ENCODE data around the gene LHX4. TPM values are rescaled to one million over a fixed set of nuclear protein-coding genes. Genes with fewer than 3 reads are reported as not detected.

The LHX4 gene
- total RNA-seq, 1 experiment from 2014 or later = 0.79 TPM

DNA sequence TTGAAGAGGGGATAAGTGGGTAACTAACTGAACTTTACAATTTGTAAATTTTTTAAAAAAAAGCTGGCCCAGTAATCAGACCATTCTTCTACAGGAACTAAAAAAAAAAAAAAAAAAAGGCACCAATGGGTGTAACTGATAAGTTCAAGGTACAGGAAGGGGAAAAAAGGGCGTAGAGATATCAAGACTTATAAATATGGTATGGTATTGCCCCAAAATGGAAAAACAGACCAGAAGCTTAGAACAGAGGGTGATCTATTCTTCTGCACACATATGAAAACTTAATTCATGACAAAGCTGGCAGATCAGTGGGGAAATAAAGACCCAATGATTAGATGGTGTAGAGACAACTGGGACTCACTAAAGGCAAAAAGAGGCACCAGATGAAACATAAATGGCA, 58.9 kb downstream of the LHX4 start:
- DNase-seq (ENCODE audit: extremely low read depth, low read depth) = no peak

DNA sequence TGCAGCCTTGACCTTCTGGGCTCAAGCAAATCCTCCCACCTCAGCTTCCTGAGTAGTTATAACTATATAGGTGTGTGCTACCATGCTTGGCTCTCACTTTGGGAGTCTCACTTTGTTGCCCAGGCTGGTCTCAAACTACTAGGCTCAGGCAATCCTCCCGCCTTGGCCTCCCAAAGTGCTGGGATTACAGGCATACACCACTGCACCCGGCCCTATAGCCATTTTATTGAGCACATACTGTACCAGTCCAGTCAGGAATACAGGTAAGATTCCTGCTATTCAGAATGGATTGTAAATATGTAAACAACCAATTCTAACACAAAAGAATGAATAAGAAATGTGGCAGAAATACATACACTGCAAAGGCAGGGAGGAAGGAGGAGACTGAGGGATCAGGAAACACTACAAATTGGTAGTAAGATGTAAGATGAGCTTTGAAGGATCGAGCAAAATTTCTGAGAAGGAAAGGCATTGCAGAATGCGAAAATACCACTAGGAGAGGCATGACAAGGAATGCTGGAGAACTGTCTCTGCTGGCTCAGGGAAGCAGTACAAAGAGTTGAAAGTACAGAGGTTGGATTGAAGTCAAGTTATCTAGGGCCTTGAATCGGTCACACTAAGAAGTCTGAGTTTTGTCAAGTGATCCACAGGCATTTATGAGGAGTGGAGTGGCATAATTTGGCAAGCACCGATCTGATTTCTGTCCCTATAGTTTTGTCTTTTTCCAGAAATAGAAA, 60.4 kb downstream of the LHX4 start:
- DNase-seq (ENCODE audit: extremely low read depth, low read depth) = no peak

DNA sequence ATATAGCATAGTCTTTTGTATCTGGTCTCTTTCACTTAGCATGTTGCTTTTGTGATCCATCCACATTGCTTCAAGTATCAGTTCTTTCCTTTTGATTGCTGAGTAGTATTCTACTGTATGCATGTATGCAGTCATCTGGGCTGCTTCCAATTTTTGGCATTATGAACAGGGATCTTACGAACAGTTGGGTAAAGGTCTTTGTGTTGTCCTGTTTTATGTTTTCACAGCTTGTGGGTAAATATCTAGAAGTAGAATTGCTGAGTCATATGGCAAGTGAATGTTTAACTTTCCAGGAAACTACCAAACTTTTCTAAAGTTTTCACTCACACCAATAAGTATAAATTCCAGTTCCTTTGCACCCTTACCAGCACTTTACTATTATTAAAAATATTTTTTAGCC, 60.9 kb downstream of the LHX4 start:
- peak; percentile 27 for DNase-seq (ENCODE audit: extremely low read depth, low read depth)

DNA sequence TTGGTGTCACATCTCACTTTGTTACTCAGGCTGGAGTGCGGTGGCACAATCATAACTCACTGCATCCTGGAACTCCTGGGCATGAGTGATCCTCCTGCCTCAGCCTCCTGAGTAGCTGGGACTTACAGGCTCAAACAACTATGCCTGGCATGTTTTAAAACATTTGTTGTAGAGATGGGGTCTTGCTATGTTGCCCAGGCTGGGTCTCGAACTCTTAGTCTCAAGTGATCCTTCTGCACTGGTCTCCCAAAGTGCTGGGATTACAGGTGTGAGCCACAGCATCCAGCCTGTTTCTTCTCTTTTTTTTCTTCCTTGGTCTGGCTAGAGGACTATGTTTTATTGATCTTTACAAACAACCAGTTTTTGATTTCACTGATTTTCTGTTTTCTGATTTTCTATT, 64.6 kb downstream of the LHX4 start:
- no peak for DNase-seq (ENCODE audit: extremely low read depth, low read depth)

DNA sequence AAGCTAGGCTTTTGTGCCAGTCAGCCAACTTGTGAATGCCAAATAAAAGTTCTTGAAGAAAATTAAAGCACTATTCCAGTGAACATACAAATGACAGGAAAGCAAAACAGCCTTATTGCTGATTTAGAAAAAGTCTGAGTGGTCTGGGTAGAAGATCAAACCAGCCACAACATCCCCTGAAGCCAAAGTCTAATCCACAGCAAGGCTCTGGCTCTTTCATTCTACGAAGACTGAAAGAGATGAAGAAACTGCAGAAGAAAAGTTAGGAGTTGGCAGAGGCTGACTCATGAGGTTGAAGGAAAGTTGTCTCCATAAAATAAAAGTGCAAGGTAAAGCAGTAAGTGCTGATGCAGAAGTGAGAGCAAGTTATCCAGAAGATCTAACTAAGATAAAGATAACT, 65.9 kb downstream of the LHX4 start:
- DNase-seq (ENCODE audit: extremely low read depth, low read depth) = no peak

DNA sequence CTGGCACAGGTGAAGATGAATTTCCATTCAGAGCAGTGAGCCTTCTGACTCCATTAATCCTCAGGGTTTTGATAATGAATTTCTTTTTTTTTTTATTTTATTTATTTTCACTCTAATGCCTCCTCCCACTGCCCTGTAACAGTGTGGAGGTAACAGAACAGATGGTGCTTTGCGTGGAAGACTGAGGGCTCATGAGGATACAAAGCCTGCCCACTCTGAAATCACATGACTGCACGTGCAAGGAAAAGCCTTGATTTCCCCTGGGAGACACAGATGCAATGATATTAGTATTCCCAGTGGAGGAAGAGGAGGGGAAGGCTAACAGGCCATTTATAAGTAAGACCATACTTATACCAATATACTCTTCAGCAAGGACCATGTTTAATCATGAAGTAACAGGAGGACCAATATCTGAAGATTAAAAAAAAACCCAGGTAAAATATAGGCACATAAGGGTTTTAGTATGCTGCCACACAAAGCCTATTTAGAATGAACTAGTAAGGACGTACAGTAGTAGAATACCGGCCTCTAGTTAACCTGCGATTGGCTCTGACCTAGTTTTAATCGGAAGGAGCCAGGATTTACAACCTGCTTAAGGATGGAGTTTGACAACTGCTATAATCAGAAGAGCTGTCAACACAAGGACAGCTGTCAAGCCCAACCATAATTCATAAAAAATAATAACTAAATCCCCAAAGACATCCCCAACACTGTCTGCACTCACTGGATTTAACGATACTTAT, 69.6 kb downstream of the LHX4 start:
- DNase-seq (ENCODE audit: extremely low read depth, low read depth) = no peak

DNA sequence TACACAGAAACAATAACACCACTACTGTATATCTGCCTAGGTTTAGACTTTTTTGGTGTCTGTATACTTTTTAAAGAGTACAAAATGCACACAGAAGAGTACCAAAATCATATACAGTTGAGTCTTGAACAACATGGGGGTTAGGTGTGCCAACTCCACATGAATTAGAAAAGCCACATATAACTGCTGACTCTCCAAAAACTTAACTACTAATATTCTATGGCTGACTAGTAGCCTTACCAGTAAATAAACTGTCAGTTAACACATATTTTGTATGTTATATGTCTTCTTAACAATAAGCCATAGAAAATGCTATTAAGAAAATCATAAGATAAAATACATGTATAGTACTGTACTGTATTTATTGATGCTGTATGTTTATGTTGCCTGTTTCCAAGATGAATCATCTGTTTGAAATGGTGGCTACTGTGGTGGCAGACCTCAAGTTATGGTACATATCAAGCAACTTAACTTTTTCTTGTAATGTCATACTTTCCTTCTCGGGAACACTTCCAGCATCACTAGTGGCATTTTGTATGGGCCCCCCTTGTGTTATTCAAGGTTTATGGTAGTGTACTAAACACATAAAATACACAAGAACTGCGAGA, 71.2 kb downstream of the LHX4 start:
- DNase-seq (ENCODE audit: extremely low read depth, low read depth) = no peak

DNA sequence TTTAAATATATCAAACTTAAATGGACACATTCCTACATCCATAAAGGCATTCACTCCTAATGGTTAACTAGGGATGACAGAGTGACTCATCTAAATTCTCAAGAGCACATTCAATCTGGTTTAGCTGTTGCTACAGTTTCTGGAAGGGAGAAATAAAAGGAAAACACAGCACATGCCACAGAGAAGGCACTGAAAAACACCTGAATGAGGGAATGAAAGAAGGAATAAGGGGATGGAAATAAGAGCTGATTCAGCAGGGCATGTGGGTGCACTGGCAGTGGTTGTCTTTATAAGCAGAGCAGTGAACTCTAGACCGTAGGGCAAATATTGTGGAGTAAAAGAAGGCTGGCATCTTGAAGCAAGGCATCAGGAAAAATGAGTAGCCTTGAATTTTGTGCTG, 79.3 kb downstream of the LHX4 start:
- no peak for DNase-seq (ENCODE audit: extremely low read depth, low read depth)

DNA sequence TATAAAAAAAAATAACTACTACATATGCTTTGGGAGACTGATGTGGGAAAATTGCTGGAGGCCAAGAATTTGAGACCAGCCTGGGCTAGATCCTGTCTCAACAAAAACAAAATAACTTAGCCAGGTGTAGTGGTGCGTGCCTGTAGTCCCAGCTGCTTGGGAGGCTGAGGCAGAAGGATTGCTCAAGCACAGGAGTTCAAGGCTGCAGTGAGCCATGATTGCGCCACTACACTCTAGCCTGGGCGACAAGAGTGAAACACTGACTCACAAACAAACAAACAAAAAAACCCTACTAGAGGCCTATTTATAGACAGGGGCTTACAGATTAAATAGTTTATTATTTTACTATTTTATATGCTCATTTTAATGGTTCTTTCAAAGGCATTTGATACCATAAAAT, 80.0 kb downstream of the LHX4 start:
- DNase-seq (ENCODE audit: extremely low read depth, low read depth) = peak; percentile 66

DNA sequence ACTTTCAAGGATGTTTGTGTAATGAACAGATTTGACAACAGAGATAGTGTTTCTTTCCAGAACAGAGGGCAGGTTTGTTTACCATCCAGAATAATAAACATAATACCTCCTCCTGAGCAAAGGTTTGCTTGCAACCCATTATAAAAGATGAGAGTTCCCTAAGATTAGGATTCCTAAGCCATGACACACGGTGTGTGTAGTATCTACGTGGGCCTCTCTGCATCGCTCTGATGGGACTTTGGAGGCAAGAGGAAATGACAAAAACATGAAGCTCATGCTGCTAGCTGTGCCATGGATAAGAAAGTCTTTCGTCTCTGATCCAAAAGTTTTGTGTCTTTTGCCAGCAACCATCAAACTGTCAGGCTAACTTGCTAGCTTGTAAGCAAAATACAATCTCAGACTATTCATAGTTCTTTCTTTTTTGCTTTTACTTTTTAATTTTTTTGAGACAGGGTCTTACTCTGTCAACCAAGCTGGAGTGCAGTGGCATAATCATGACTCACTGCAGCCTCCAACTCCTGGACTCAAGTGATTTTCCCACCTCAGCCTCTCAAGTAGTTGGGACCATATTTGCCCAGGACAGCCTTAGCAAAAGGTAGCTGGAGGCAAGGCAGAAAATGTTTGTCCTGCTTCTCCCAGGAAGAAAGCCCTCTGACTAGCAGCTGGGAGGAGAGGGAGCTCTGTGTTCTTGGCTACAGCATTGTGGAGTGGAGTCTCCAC, 81.1 kb downstream of the LHX4 start:
- DNase-seq (ENCODE audit: extremely low read depth, low read depth) = no peak

DNA sequence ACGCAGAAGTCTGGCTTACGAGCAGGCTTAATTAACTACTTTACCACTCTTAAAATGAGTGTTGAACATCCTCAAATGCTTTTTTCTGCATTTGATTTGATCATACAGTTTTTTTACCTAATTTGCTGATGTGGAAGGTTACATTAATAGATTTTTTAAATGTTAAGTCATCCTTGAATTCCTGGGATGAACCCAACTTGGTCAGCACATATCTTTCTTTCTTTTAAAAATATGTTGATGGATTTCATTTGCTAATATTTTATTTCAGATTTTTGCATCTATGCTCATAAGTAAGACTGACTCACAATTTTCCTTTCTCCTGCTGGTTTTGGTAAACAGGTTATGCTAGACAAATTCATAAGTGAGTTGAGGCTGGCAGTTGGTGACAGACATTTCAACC, 82.9 kb downstream of the LHX4 start:
- no peak for DNase-seq (ENCODE audit: extremely low read depth, low read depth)

DNA sequence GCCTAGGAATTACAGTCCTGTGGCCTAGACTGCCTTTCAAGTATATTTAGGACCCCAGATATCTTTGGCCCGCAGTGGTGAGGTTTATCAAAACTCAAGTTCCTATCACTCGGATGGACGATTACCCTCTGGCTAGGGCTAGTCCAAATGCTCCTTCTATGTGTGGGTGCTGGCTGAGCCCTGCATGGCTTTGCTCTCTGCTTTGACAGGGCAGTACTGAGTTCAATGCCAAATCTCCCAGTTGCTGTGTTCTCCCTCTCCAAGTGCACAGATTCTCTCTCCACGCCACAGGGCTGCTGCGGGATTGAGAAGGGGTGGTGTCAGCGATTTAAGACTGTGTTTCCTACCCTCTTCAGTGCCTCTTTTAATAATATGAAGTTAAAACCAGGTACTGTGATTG, 97.0 kb downstream of the LHX4 start:
- no peak for DNase-seq (ENCODE audit: extremely low read depth, low read depth)

Other genes starting within 250 kb of the LHX4 start
- gene QSOX1, start 75.4 kb upstream of the LHX4 start, total RNA-seq (2014; rRNA removed; shearing (Covaris generic)) = 122 and 129 TPM in 2 replicates

All from NCI-H460 (cell line).